H1 (cell line): ENCODE measurements around the gene PCDHGB7. TPM values are rescaled to one million over a fixed set of nuclear protein-coding genes. Genes with fewer than 3 reads are reported as not detected.

Experiments
- ASH2L ChIP-seq: fragments of 200-600, 300-600 bp; sonication (generic); IDR thresholded peaks from one replicate; pipeline ENCODE4 v1.7.1; 2017; ENCODE audit warnings: low read length
- BCL11A ChIP-seq, 2 experiments: IDR thresholded peaks; one replicate each; pipeline ENCODE4 v1.6.1; 2011; ENCODE audit warnings: low read depth in 2 of 2, low read length in 2 of 2, mild to moderate bottlenecking in 2 of 2
- KDM5A ChIP-seq: fragments of 200-600 bp; IDR thresholded peaks from 2 replicates; pipeline ENCODE4 v1.7.1; 2012; ENCODE audit warnings: mild to moderate bottlenecking, low read length, inconsistent platforms, mixed read lengths
- RAD21 ChIP-seq, 2 experiments: IDR thresholded peaks in 1 of 2; conservative IDR thresholded peaks in 1 of 2; 2 replicates each; pipeline ENCODE4 v1.6.1; 2011; ENCODE audit warnings: low read depth in 2 of 2, low read length in 2 of 2, improper control_type of control experiment in 1 of 2, inconsistent platforms in 1 of 2, mild to moderate bottlenecking in 1 of 2, moderate library complexity in 1 of 2
- RNF2 ChIP-seq: fragments of 200-900, 300-1000 bp; sonication (generic); IDR thresholded peaks from 2 replicates; pipeline ENCODE4 v1.7.1; 2016; ENCODE audit warnings: borderline replicate concordance, low read depth, mild to moderate bottlenecking, antibody characterized with exemption, low read length; ENCODE audit not compliant: poor library complexity, severe bottlenecking; ENCODE audit errors: missing control alignments
- TAF1 ChIP-seq: IDR thresholded peaks from 2 replicates; pipeline ENCODE4 v1.6.1; 2011; ENCODE audit warnings: mild to moderate bottlenecking, low read depth, low read length
- polyA plus RNA-seq, 7 experiments: library from polyadenylated mRNA; depleted of rRNA in 3 of 7; stranded (reverse) in 5 of 7; unstranded in 2 of 7; fragments of >200 nt in 5 of 7; fragments of 200-250 nt in 2 of 7; gene quantifications; 1 replicate in 5 of 7; 2 replicates in 1 of 7; 4 replicates in 1 of 7; pipeline versions ENCODE4 v1.2.1 to v1.2.3, GENCODE V29; 2011 to 2013; ENCODE audit warnings: missing spikeins in 2 of 7, mixed read lengths in 2 of 7
- total RNA-seq: library from RNA; stranded (reverse); fragmentation: NEBNext Ultra II Directional; extraction: Animal tissue kit (Norgen Biotek cat#: 25700); gene quantifications from 2 replicates; pipeline ENCODE4 v1.2.1, GENCODE V29; 2021
- TF ChIP-seq, protein P1 (sequence below): fragments of 300-600 bp; sonication (generic); IDR thresholded peaks from 2 replicates; pipeline ENCODE4 v1.7.1; 2012; ENCODE audit warnings: low read length, moderate library complexity, mild to moderate bottlenecking, inconsistent platforms; ENCODE audit not compliant: insufficient replicate concordance
- TF ChIP-seq, protein P2 (sequence below), 3 experiments: IDR thresholded peaks; 1 replicate in 2 of 3; 2 replicates in 1 of 3; pipeline versions ENCODE4 v1.5.1 to v1.6.1; 2011; ENCODE audit warnings: low read length in 3 of 3, mild to moderate bottlenecking in 3 of 3, inconsistent platforms in 2 of 3, low read depth in 1 of 3, moderate library complexity in 1 of 3; ENCODE audit not compliant: insufficient read depth in 1 of 3; ENCODE audit errors: control extremely low read depth in 1 of 3

The PCDHGB7 gene
- total and polyA plus RNA-seq, 2 of the 8 experiments (the other 6 are each of a cell fraction or from before 2014, with no cell fraction given): 4.1 to 9.5 TPM

DNA sequence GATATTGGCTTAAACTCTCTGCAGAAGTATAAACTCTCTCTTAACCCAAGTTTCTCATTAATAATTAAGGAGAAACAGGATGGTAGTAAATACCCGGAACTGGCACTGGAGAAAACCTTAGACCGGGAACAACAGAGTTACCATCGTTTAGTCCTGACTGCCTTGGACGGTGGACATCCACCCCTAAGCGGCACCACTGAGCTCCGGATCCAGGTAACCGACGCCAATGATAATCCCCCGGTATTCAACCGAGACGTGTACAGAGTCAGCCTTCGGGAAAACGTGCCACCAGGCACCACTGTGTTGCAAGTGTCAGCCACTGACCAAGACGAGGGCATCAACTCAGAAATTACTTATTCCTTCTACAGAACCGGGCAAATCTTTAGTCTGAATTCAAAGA, 18.9 kb upstream of the PCDHGB7 start (continued):
- TF ChIP-seq, protein P1, sequence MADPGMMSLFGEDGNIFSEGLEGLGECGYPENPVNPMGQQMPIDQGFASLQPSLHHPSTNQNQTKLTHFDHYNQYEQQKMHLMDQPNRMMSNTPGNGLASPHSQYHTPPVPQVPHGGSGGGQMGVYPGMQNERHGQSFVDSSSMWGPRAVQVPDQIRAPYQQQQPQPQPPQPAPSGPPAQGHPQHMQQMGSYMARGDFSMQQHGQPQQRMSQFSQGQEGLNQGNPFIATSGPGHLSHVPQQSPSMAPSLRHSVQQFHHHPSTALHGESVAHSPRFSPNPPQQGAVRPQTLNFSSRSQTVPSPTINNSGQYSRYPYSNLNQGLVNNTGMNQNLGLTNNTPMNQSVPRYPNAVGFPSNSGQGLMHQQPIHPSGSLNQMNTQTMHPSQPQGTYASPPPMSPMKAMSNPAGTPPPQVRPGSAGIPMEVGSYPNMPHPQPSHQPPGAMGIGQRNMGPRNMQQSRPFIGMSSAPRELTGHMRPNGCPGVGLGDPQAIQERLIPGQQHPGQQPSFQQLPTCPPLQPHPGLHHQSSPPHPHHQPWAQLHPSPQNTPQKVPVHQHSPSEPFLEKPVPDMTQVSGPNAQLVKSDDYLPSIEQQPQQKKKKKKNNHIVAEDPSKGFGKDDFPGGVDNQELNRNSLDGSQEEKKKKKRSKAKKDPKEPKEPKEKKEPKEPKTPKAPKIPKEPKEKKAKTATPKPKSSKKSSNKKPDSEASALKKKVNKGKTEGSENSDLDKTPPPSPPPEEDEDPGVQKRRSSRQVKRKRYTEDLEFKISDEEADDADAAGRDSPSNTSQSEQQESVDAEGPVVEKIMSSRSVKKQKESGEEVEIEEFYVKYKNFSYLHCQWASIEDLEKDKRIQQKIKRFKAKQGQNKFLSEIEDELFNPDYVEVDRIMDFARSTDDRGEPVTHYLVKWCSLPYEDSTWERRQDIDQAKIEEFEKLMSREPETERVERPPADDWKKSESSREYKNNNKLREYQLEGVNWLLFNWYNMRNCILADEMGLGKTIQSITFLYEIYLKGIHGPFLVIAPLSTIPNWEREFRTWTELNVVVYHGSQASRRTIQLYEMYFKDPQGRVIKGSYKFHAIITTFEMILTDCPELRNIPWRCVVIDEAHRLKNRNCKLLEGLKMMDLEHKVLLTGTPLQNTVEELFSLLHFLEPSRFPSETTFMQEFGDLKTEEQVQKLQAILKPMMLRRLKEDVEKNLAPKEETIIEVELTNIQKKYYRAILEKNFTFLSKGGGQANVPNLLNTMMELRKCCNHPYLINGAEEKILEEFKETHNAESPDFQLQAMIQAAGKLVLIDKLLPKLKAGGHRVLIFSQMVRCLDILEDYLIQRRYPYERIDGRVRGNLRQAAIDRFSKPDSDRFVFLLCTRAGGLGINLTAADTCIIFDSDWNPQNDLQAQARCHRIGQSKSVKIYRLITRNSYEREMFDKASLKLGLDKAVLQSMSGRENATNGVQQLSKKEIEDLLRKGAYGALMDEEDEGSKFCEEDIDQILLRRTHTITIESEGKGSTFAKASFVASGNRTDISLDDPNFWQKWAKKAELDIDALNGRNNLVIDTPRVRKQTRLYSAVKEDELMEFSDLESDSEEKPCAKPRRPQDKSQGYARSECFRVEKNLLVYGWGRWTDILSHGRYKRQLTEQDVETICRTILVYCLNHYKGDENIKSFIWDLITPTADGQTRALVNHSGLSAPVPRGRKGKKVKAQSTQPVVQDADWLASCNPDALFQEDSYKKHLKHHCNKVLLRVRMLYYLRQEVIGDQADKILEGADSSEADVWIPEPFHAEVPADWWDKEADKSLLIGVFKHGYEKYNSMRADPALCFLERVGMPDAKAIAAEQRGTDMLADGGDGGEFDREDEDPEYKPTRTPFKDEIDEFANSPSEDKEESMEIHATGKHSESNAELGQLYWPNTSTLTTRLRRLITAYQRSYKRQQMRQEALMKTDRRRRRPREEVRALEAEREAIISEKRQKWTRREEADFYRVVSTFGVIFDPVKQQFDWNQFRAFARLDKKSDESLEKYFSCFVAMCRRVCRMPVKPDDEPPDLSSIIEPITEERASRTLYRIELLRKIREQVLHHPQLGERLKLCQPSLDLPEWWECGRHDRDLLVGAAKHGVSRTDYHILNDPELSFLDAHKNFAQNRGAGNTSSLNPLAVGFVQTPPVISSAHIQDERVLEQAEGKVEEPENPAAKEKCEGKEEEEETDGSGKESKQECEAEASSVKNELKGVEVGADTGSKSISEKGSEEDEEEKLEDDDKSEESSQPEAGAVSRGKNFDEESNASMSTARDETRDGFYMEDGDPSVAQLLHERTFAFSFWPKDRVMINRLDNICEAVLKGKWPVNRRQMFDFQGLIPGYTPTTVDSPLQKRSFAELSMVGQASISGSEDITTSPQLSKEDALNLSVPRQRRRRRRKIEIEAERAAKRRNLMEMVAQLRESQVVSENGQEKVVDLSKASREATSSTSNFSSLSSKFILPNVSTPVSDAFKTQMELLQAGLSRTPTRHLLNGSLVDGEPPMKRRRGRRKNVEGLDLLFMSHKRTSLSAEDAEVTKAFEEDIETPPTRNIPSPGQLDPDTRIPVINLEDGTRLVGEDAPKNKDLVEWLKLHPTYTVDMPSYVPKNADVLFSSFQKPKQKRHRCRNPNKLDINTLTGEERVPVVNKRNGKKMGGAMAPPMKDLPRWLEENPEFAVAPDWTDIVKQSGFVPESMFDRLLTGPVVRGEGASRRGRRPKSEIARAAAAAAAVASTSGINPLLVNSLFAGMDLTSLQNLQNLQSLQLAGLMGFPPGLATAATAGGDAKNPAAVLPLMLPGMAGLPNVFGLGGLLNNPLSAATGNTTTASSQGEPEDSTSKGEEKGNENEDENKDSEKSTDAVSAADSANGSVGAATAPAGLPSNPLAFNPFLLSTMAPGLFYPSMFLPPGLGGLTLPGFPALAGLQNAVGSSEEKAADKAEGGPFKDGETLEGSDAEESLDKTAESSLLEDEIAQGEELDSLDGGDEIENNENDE: no peak
- TF ChIP-seq, protein P2, sequence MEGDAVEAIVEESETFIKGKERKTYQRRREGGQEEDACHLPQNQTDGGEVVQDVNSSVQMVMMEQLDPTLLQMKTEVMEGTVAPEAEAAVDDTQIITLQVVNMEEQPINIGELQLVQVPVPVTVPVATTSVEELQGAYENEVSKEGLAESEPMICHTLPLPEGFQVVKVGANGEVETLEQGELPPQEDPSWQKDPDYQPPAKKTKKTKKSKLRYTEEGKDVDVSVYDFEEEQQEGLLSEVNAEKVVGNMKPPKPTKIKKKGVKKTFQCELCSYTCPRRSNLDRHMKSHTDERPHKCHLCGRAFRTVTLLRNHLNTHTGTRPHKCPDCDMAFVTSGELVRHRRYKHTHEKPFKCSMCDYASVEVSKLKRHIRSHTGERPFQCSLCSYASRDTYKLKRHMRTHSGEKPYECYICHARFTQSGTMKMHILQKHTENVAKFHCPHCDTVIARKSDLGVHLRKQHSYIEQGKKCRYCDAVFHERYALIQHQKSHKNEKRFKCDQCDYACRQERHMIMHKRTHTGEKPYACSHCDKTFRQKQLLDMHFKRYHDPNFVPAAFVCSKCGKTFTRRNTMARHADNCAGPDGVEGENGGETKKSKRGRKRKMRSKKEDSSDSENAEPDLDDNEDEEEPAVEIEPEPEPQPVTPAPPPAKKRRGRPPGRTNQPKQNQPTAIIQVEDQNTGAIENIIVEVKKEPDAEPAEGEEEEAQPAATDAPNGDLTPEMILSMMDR (IDR thresholded peaks at IDR 0.05; ENCODE audit: control extremely low read depth in 1 of 3, insufficient read depth in 1 of 3, low read depth in 1 of 3, low read length in 3 of 3): no peak
- no peak for TF ChIP-seq BCL11A (IDR thresholded peaks at IDR 0.05; ENCODE audit: low read depth in 2 of 2, low read length in 2 of 2)
- no peak for TF ChIP-seq KDM5A
- no peak for TF ChIP-seq TAF1
- no peak for TF ChIP-seq RAD21 (IDR thresholded peaks at IDR 0.05 in 1 of 2, conservative IDR thresholded peaks at IDR 0.05 in 1 of 2; ENCODE audit: low read depth in 2 of 2, low read length in 2 of 2)
- no peak for TF ChIP-seq RNF2
- no peak for TF ChIP-seq ASH2L
